ENCODE data around the gene MAP2. TPM values are rescaled to one million over a fixed set of nuclear protein-coding genes. Genes with fewer than 3 reads are reported as not detected.
A peak's percentile ranks its signal among the peaks of the same experiment; 100 is the strongest.

Gene MAP2
- total and polyA plus RNA-seq, 2 of the 13 experiments (the other 11 are each of a cell fraction or from before 2014, with no cell fraction given): 0.08 TPM; not detected in 1

DNA sequence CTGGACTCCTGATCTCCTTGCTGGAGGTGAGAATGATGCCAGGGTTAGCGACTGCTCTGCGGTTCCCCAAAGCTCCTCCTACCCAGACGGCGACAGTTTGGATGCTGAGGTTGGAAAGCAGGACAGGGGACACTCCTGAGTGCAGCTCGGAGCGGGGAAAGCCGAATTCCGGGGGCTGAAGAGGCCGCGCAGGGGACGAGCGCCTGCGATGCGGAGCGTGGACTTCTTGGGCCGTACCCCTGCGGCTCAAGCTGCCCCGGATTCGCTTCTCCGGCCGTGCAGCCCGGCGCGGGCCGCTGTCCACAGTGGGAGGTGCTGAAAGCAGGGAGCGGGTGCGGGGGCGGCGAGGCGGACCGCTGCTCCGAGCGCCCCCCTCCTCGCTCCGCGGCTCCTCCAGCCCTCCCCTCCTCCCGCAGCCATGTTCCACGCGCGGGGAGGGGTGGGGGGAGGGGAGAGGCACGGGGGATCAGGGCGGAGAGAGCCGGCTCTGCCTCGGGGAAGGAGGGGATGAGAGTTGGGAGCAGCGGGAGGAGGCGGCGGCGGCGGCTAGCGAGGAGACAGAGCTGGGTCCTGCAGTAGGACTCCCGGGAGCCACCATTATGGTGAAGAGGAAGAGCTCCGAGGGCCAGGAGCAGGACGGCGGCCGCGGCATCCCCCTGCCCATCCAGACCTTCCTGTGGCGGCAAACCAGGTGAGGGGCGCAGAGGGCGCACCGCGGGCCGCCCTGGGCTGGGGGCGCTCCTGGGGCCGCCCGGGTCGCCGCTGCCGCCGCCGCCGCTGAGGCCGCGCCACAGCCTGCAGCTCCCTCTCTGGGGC lies 347.8 kb downstream of the MAP2 start, which contains the start of gene UNC80 (continued):
- TF ChIP-seq PATZ1 (CRISPR knock-in tag; IDR thresholded peaks at IDR 0.05): peak; percentile 94
- peak; percentile 60; the same call in 1 of the 2 replicates for TF ChIP-seq EED (CRISPR knock-in tag; IDR thresholded peaks at IDR 0.05)
- TF ChIP-seq ZFP82 (CRISPR knock-in tag; IDR thresholded peaks at IDR 0.05; ENCODE audit: borderline replicate concordance): peak; percentile 81; the same call in 1 of the 2 replicates
- peak; percentile 96 for TF ChIP-seq BRCA1 (CRISPR knock-in tag; IDR thresholded peaks at IDR 0.05)
- peak; percentile 75 for TF ChIP-seq ZFP91 (CRISPR knock-in tag; IDR thresholded peaks at IDR 0.05; ENCODE audit: borderline replicate concordance)
- no peak; the same call in 1 of the 2 replicates for TF ChIP-seq ZNF83 (CRISPR knock-in tag; IDR thresholded peaks at IDR 0.05; ENCODE audit: borderline replicate concordance)
- no peak for TF ChIP-seq GMEB2 (CRISPR knock-in tag; IDR thresholded peaks at IDR 0.05; ENCODE audit: low read depth)
- TF ChIP-seq KDM2A (CRISPR knock-in tag; IDR thresholded peaks at IDR 0.05; ENCODE audit: borderline replicate concordance, low read depth): peak; percentile 97
- peak; percentile 98 for TF ChIP-seq IKZF4 (CRISPR knock-in tag; IDR thresholded peaks at IDR 0.05; ENCODE audit: borderline replicate concordance, low read depth, not compliant biosample characterization)
- peak; percentile 96 for TF ChIP-seq ARHGAP35 (CRISPR knock-in tag; IDR thresholded peaks at IDR 0.05; ENCODE audit: borderline replicate concordance)
- TF ChIP-seq ARNT (IDR thresholded peaks at IDR 0.05): no peak
- peak; percentile 80; the same call in 1 of the 2 replicates for TF ChIP-seq ZNF670 (CRISPR knock-in tag; IDR thresholded peaks at IDR 0.05; ENCODE audit: borderline replicate concordance)
- peak; percentile 83 for TF ChIP-seq ZNF451 (CRISPR knock-in tag; IDR thresholded peaks at IDR 0.05)
- TF ChIP-seq MYNN (CRISPR knock-in tag; IDR thresholded peaks at IDR 0.05; ENCODE audit: low read depth): 0 out of 2 replicates have a peak, but pooled peaks have one; percentile 87
- peak; percentile 77 for TF ChIP-seq ELF3 (CRISPR knock-in tag; IDR thresholded peaks at IDR 0.05)
- TF ChIP-seq GATAD1 (CRISPR knock-in tag; IDR thresholded peaks at IDR 0.05): peak; percentile 73
- TF ChIP-seq NFYC (CRISPR knock-in tag; IDR thresholded peaks at IDR 0.05): peak; percentile 47
- TF ChIP-seq DPF2 (CRISPR knock-in tag; IDR thresholded peaks at IDR 0.05; ENCODE audit: borderline replicate concordance, low read depth): no peak
- TF ChIP-seq EEA1 (CRISPR knock-in tag; IDR thresholded peaks at IDR 0.05; ENCODE audit: borderline replicate concordance): peak; percentile 90
- 0 out of 2 replicates have a peak, but pooled peaks have one; percentile 77 for TF ChIP-seq ZNF512B (CRISPR knock-in tag; IDR thresholded peaks at IDR 0.05; ENCODE audit: borderline replicate concordance)

Data from HepG2 (cell line).